HG03521 (cell line): ENCODE results near the gene PIAS1.
"Not testable (repeated sequence)": the region's sequence is repeated elsewhere in the genome, so short reads cannot be mapped to it uniquely, and the experiment has no call there.

Experiments used
- ATAC-seq: cut with Tn5 transposase; IDR thresholded peaks from one replicate; pipeline ENCODE4 v1.9.1; 2021; ENCODE audit warnings: mild to moderate bottlenecking, moderate library complexity; ENCODE audit not compliant: unreplicated experiment

The PIAS1 gene

GRCh38 chr15:68201153-68201878 is 147.2 kb downstream of the PIAS1 start:
- ATAC-seq = no peak

GRCh38 chr15:68201879-68202261 is 147.8 kb downstream of the PIAS1 start:
- no peak for ATAC-seq

GRCh38 chr15:68202994-68203393 is 148.9 kb downstream of the PIAS1 start:
- not testable (repeated sequence) for ATAC-seq

GRCh38 chr15:68203486-68203885 is 149.4 kb downstream of the PIAS1 start:
- no peak for ATAC-seq

- ATAC-seq = no peak
These were observed 149.8 kb downstream of the PIAS1 start for GRCh38 chr15:68203956-68204355.

GRCh38 chr15:68204361-68204760 is 150.2 kb downstream of the PIAS1 start:
- no peak for ATAC-seq

GRCh38 chr15:68204776-68205557 is 150.9 kb downstream of the PIAS1 start, which contains the start of gene CALML4:
Gene CALML4 (minus strand): TSS chr15:68205332. CDS start chr15:68205247, 85 bp downstream.
- ATAC-seq = no peak

GRCh38 chr15:68205558-68205944 is 151.4 kb downstream of the PIAS1 start:
- ATAC-seq = no peak

GRCh38 chr15:68205954-68206539 is 151.9 kb downstream of the PIAS1 start:
- no peak for ATAC-seq

- no peak for ATAC-seq
These were observed 152.6 kb downstream of the PIAS1 start for GRCh38 chr15:68206711-68207151.

- no peak for ATAC-seq
These were observed 153.2 kb downstream of the PIAS1 start for GRCh38 chr15:68207176-68207935.

- ATAC-seq = no peak
These were observed 154.0 kb downstream of the PIAS1 start for GRCh38 chr15:68208136-68208535.

- ATAC-seq = no peak
These were observed 154.6 kb downstream of the PIAS1 start for GRCh38 chr15:68208636-68209240.

- ATAC-seq = no peak
These were observed 155.2 kb downstream of the PIAS1 start for GRCh38 chr15:68209272-68209671.

GRCh38 chr15:68209735-68210408 is 155.8 kb downstream of the PIAS1 start:
- ATAC-seq = no peak

GRCh38 chr15:68210409-68210756 is 156.3 kb downstream of the PIAS1 start:
- no peak for ATAC-seq

- ATAC-seq = no peak
These were observed 156.9 kb downstream of the PIAS1 start for GRCh38 chr15:68210821-68211655.

GRCh38 chr15:68211656-68212320 is 157.7 kb downstream of the PIAS1 start:
- no peak for ATAC-seq

- not testable (repeated sequence) for ATAC-seq
These were observed 159.4 kb downstream of the PIAS1 start for GRCh38 chr15:68213491-68213845.
